Suprapubic skin (tissue), 3 donors: ENCODE data around the gene METTL9.

Experiments
- EP300 ChIP-seq: sonication (generic); formaldehyde crosslinking; IDR thresholded peaks from one replicate; pipeline ENCODE4 v1.6.1; 2017; ENCODE audit warnings: antibody characterized with exemption
- POLR2A ChIP-seq, 2 donors: fragments of 450-650 bp; IDR thresholded peaks; one replicate each; pipeline ENCODE4 v1.6.1; 2017; ENCODE audit warnings: antibody characterized with exemption in 2 of 2, mild to moderate bottlenecking in 2 of 2, moderate library complexity in 2 of 2
- TF ChIP-seq, protein P1 (sequence below), 2 donors: fragments of 200-600 bp in 1 of 2; fragments of 450-650 bp in 1 of 2; sonication (generic) in 1 of 2; IDR thresholded peaks; one replicate each; pipeline ENCODE4 v1.5.1; 2016 to 2019; ENCODE audit warnings: antibody characterized with exemption in 2 of 2, mild to moderate bottlenecking in 1 of 2, moderate library complexity in 1 of 2

DNA sequence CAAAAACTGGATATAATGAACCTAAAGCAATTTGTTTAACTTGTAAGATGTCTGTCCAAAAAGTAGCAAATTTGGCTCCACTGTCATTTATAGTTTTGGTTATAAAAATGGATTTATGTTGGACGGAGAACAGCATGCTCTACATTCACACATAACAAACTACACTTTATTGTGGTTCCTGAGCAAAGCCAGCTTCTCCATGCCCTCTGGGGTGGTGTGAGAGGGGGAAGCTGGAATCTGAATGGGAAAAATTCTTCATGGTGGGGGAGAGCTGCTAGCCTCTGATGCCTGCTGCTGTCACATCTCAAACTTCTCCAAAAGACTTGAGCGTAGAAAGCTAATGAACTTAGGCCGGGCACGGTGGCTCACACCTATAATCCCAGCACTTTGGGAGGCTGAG lies 9.8 kb upstream of the METTL9 start:
- TF ChIP-seq POLR2A (IDR thresholded peaks at IDR 0.05), result no peak
- TF ChIP-seq, protein P1, sequence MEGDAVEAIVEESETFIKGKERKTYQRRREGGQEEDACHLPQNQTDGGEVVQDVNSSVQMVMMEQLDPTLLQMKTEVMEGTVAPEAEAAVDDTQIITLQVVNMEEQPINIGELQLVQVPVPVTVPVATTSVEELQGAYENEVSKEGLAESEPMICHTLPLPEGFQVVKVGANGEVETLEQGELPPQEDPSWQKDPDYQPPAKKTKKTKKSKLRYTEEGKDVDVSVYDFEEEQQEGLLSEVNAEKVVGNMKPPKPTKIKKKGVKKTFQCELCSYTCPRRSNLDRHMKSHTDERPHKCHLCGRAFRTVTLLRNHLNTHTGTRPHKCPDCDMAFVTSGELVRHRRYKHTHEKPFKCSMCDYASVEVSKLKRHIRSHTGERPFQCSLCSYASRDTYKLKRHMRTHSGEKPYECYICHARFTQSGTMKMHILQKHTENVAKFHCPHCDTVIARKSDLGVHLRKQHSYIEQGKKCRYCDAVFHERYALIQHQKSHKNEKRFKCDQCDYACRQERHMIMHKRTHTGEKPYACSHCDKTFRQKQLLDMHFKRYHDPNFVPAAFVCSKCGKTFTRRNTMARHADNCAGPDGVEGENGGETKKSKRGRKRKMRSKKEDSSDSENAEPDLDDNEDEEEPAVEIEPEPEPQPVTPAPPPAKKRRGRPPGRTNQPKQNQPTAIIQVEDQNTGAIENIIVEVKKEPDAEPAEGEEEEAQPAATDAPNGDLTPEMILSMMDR (IDR thresholded peaks at IDR 0.05), result no peak
- TF ChIP-seq EP300, result no peak
